HepG2 (cell line): ENCODE data around the gene NFATC2. TPM values are rescaled to one million over a fixed set of nuclear protein-coding genes. Genes with fewer than 3 reads are reported as not detected.

Experiments
- ZNF383 ChIP-seq: sonication (generic); formaldehyde crosslinking; IDR thresholded peaks from 2 replicates; pipeline ENCODE4 v1.4.0; 2020; ENCODE audit warnings: missing genetic modification reagents, mild to moderate bottlenecking, borderline replicate concordance
- ZNF772 ChIP-seq: sonication (generic); formaldehyde crosslinking; IDR thresholded peaks from 2 replicates; pipeline ENCODE4 v1.5.0; 2020; ENCODE audit warnings: mild to moderate bottlenecking, missing genetic modification reagents
- ZSCAN12 ChIP-seq: sonication (generic); formaldehyde crosslinking; IDR thresholded peaks from 2 replicates; pipeline ENCODE4 v1.9.0; 2021; ENCODE audit warnings: mild to moderate bottlenecking, missing genetic modification reagents
- polyA plus RNA-seq, 8 experiments: library from polyadenylated mRNA; depleted of rRNA in 3 of 8; stranded (reverse) in 7 of 8; unstranded in 1 of 8; fragments of >200 nt; fragmentation: Illumina TruSeq in 4 of 8; extraction: Trizol in 4 of 8; gene quantifications; 2 replicates each; pipeline versions ENCODE4 v1.2.1 to v1.2.3, GENCODE V29; 2011 to 2016; ENCODE audit warnings: low read depth in 4 of 8, missing spikeins in 1 of 8, mixed read lengths in 1 of 8; ENCODE audit not compliant: insufficient read depth in 1 of 8
- total RNA-seq, 5 experiments: library from RNA; depleted of rRNA; stranded (reverse); fragments of >200 nt; fragmentation: Illumina TruSeq; extraction: Trizol; gene quantifications; 2 replicates each; pipeline ENCODE4 v1.2.3, GENCODE V29; 2016; ENCODE audit warnings: low read depth in 1 of 5
- TF ChIP-seq, protein P1 (sequence below): sonication (generic); formaldehyde crosslinking; IDR thresholded peaks from 2 replicates; pipeline ENCODE4 v1.4.0; 2020; ENCODE audit warnings: missing genetic modification reagents
- TF ChIP-seq, protein P2 (sequence below): sonication (generic); formaldehyde crosslinking; IDR thresholded peaks from 2 replicates; pipeline ENCODE4 v1.4.0; 2020; ENCODE audit warnings: mild to moderate bottlenecking, missing genetic modification reagents

Gene NFATC2
- total and polyA plus RNA-seq, 2 of the 13 experiments (the other 11 are each of a cell fraction or from before 2014, with no cell fraction given): 1.9 to 3.3 TPM

DNA sequence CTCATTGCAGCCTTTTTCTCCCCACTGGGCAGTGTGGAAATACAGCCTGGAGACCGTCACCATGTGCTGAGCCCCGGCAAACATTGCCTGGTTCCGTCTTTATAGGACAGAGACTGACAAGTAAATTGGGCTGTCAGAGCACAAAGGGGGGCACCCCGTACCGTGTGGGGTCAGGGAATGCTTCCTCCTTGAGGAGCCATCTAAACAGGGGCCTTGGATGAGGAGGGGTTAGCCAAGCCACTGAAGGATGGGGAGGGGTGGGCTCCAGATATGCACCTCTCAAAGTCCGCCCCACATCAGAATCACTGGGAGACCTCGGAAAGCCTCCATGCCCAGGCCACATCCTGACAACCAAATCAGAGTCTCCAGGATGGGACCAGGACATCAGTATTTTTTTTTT lies 73.9 kb downstream of the NFATC2 start (continued):
- TF ChIP-seq, protein P1, sequence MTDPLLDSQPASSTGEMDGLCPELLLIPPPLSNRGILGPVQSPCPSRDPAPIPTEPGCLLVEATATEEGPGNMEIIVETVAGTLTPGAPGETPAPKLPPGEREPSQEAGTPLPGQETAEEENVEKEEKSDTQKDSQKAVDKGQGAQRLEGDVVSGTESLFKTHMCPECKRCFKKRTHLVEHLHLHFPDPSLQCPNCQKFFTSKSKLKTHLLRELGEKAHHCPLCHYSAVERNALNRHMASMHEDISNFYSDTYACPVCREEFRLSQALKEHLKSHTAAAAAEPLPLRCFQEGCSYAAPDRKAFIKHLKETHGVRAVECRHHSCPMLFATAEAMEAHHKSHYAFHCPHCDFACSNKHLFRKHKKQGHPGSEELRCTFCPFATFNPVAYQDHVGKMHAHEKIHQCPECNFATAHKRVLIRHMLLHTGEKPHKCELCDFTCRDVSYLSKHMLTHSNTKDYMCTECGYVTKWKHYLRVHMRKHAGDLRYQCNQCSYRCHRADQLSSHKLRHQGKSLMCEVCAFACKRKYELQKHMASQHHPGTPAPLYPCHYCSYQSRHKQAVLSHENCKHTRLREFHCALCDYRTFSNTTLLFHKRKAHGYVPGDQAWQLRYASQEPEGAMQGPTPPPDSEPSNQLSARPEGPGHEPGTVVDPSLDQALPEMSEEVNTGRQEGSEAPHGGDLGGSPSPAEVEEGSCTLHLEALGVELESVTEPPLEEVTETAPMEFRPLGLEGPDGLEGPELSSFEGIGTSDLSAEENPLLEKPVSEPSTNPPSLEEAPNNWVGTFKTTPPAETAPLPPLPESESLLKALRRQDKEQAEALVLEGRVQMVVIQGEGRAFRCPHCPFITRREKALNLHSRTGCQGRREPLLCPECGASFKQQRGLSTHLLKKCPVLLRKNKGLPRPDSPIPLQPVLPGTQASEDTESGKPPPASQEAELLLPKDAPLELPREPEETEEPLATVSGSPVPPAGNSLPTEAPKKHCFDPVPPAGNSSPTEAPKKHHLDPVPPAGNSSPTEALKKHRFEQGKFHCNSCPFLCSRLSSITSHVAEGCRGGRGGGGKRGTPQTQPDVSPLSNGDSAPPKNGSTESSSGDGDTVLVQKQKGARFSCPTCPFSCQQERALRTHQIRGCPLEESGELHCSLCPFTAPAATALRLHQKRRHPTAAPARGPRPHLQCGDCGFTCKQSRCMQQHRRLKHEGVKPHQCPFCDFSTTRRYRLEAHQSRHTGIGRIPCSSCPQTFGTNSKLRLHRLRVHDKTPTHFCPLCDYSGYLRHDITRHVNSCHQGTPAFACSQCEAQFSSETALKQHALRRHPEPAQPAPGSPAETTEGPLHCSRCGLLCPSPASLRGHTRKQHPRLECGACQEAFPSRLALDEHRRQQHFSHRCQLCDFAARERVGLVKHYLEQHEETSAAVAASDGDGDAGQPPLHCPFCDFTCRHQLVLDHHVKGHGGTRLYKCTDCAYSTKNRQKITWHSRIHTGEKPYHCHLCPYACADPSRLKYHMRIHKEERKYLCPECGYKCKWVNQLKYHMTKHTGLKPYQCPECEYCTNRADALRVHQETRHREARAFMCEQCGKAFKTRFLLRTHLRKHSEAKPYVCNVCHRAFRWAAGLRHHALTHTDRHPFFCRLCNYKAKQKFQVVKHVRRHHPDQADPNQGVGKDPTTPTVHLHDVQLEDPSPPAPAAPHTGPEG (CRISPR knock-in tag): no peak
- TF ChIP-seq ZSCAN12 (CRISPR knock-in tag) (no peak), ZNF772 (CRISPR knock-in tag) (no peak), ZNF383 (CRISPR knock-in tag) (no peak)
- TF ChIP-seq, protein P2, sequence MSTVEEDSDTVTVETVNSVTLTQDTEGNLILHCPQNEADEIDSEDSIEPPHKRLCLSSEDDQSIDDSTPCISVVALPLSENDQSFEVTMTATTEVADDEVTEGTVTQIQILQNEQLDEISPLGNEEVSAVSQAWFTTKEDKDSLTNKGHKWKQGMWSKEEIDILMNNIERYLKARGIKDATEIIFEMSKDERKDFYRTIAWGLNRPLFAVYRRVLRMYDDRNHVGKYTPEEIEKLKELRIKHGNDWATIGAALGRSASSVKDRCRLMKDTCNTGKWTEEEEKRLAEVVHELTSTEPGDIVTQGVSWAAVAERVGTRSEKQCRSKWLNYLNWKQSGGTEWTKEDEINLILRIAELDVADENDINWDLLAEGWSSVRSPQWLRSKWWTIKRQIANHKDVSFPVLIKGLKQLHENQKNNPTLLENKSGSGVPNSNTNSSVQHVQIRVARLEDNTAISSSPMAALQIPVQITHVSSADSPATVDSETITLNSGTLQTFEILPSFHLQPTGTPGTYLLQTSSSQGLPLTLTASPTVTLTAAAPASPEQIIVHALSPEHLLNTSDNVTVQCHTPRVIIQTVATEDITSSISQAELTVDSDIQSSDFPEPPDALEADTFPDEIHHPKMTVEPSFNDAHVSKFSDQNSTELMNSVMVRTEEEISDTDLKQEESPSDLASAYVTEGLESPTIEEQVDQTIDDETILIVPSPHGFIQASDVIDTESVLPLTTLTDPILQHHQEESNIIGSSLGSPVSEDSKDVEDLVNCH (CRISPR knock-in tag): no peak
